Neural cell (in vitro differentiated cells): ENCODE measurements around the gene GHRL. TPM values are rescaled to one million over a fixed set of nuclear protein-coding genes. Genes with fewer than 3 reads are reported as not detected.
A peak's percentile ranks its signal among the peaks of the same experiment; 100 is the strongest.

Experiments used
- H2AFZ ChIP-seq: fragments of 200-600, 300-800 bp; sonication (generic), shearing (Covaris generic); 2 replicates; pipeline ENCODE4 v1.6.0; 2014; ENCODE audit warnings: low read depth, mild to moderate bottlenecking, antibody characterized with exemption, low read length, moderate library complexity
- H3F3A ChIP-seq: fragments of 200-600 bp; shearing (Covaris generic); 2 replicates; pipeline ENCODE4 v1.6.1; 2016; ENCODE audit warnings: mild to moderate bottlenecking, moderate library complexity, mixed read lengths, antibody characterized with exemption, low read length; ENCODE audit not compliant: insufficient read depth, poor library complexity, severe bottlenecking
- H3K27ac ChIP-seq: fragments of 200-600, 300-800 bp; sonication (generic), shearing (Covaris generic); 2 replicates; pipeline ENCODE4 v1.5.1; 2014; ENCODE audit warnings: mild to moderate bottlenecking, low read length, moderate library complexity
- H3K27me3 ChIP-seq: fragments of 300-800, 200-600 bp; sonication (generic), shearing (Covaris generic); 2 replicates; pipeline ENCODE4 v1.6.0; 2014; ENCODE audit warnings: mild to moderate bottlenecking, low read depth, low read length, moderate library complexity; ENCODE audit not compliant: insufficient read depth
- H3K36me3 ChIP-seq: fragments of 300-800, 200-600 bp; sonication (generic), shearing (Covaris generic); 2 replicates; pipeline ENCODE4 v1.5.1; 2014; ENCODE audit warnings: mild to moderate bottlenecking, antibody characterized with exemption, low read length, moderate library complexity; ENCODE audit not compliant: insufficient read depth
- H3K4me2 ChIP-seq: fragments of 300-800, 200-600 bp; sonication (generic), shearing (Covaris generic); 2 replicates; pipeline ENCODE4 v1.6.0; 2014; ENCODE audit warnings: mild to moderate bottlenecking, low read length
- H3K4me3 ChIP-seq: fragments of 300-800, 200-600 bp; sonication (generic), shearing (Covaris generic); 2 replicates; pipeline ENCODE4 v1.5.1; 2014; ENCODE audit warnings: mild to moderate bottlenecking, low read length, moderate library complexity
- H3K79me2 ChIP-seq: fragments of 200-600 bp; shearing (Covaris generic); replicated peaks from 2 replicates; pipeline ENCODE4 v1.6.0; 2014; ENCODE audit warnings: mild to moderate bottlenecking, low read length, moderate library complexity; ENCODE audit not compliant: insufficient read depth
- H3K9ac ChIP-seq: fragments of 300-800, 200-600 bp; sonication (generic), shearing (Covaris generic); 2 replicates; pipeline ENCODE4 v1.6.1; 2016; ENCODE audit warnings: mild to moderate bottlenecking, low read length, mixed read lengths
- H3K9me2 ChIP-seq: fragments of 200-600 bp; shearing (Covaris generic); 2 replicates; pipeline ENCODE4 v1.6.1; 2016; ENCODE audit warnings: mild to moderate bottlenecking, low read length, mixed read lengths; ENCODE audit not compliant: insufficient read depth
- H3K9me3 ChIP-seq: fragments of 200-600, 300-800 bp; sonication (generic), shearing (Covaris generic); 2 replicates; pipeline ENCODE4 v1.6.1; 2016; ENCODE audit warnings: mild to moderate bottlenecking, mixed run types, low read length, moderate library complexity, mixed read lengths
- H4K20me1 ChIP-seq: fragments of 200-600 bp; shearing (Covaris generic); 2 replicates; pipeline ENCODE4 v1.6.1; 2016; ENCODE audit warnings: mild to moderate bottlenecking, mixed run types; ENCODE audit not compliant: insufficient read depth
- CTCF ChIP-seq: fragments of 450-650 bp; IDR thresholded peaks from 2 replicates; pipeline ENCODE4 v1.5.1; 2014; ENCODE audit warnings: antibody characterized with exemption, mild to moderate bottlenecking, moderate library complexity; ENCODE audit not compliant: poor library complexity, severe bottlenecking
- EZH2 ChIP-seq: fragments of 200-600, 300-800 bp; shearing (Covaris generic), sonication (generic); IDR thresholded peaks from 2 replicates; pipeline ENCODE4 v1.6.1; 2014; ENCODE audit warnings: antibody characterized with exemption, low read length, borderline replicate concordance, mild to moderate bottlenecking; ENCODE audit not compliant: insufficient read depth, poor library complexity, severe bottlenecking
- MXI1 ChIP-seq: fragments of 450-650 bp; conservative IDR thresholded peaks from 2 replicates; pipeline ENCODE4 v1.6.1; 2014; ENCODE audit warnings: antibody characterized with exemption, mild to moderate bottlenecking; ENCODE audit not compliant: poor library complexity, severe bottlenecking
- RAD21 ChIP-seq: fragments of 450-650 bp; conservative IDR thresholded peaks from 2 replicates; pipeline ENCODE4 v1.6.1; 2014; ENCODE audit warnings: antibody characterized with exemption, mild to moderate bottlenecking, moderate library complexity
- REST ChIP-seq: IDR thresholded peaks from 2 replicates; pipeline ENCODE4 v1.6.1; 2012; ENCODE audit warnings: borderline replicate concordance
- SMC3 ChIP-seq: fragments of 450-650 bp; conservative IDR thresholded peaks from 2 replicates; pipeline ENCODE4 v1.6.1; 2014; ENCODE audit warnings: antibody characterized with exemption, mild to moderate bottlenecking, moderate library complexity; ENCODE audit not compliant: poor library complexity
- TAF1 ChIP-seq: IDR thresholded peaks from 2 replicates; pipeline ENCODE4 v1.6.1; 2012; ENCODE audit warnings: low read depth
- polyA plus RNA-seq: library from polyadenylated mRNA; depleted of rRNA; stranded (reverse); fragments of >200 nt; gene quantifications from 2 replicates; pipeline ENCODE4 v1.2.3, GENCODE V29; 2014

The GHRL gene
- polyA plus RNA-seq, 1 donor from 2014 or later: 2.8 TPM

- Histone ChIP-seq H3K79me2 (no peaks in the 10 kb centered on the region), H3K27ac (no peak overlapping the region)
Measured at GRCh38 chr3:10286596-10287295, 6.0 kb downstream of the GHRL start.

GRCh38 chr3:10286133-10286524, 6.6 kb downstream of the GHRL start:
- Histone ChIP-seq H3K9ac (no peak overlapping the region), H3K4me3 (no peak overlapping the region), H4K20me1 (no peaks in the 10 kb centered on the region)
- TF ChIP-seq CTCF: no peak
- TF ChIP-seq REST: no peak
- TF ChIP-seq MXI1: no peak
- no peak for TF ChIP-seq SMC3
- TF ChIP-seq EZH2: no peak
- TF ChIP-seq TAF1: no peak
- no peak for TF ChIP-seq RAD21

More at GRCh38 chr3:10286596-10287295, 6.0 kb downstream of the GHRL start:
- H3K36me3 ChIP-seq: no peaks in the 10 kb centered on the region
- no peaks in the 10 kb centered on the region for H4K20me1 ChIP-seq
- TF ChIP-seq SMC3: peak; percentile 43
- no peak for TF ChIP-seq REST
- TF ChIP-seq RAD21: peak; percentile 52
- peak; percentile 50 for TF ChIP-seq CTCF
- H3K9me2 ChIP-seq: no peaks in the 10 kb centered on the region
- H2AFZ ChIP-seq: no peak overlapping the region
- no peaks in the 10 kb centered on the region for H3K9me3 ChIP-seq
- no peaks in the 10 kb centered on the region for H3F3A ChIP-seq
- H3K4me3 ChIP-seq: no peak overlapping the region
- H3K9ac ChIP-seq: no peak overlapping the region
- H3K4me2 ChIP-seq: no peak overlapping the region
- H3K27me3 ChIP-seq: no peaks in the 10 kb centered on the region

More at GRCh38 chr3:10286133-10286524, 6.6 kb downstream of the GHRL start:
- Histone ChIP-seq H3K27ac (no peak overlapping the region), H3F3A (no peaks in the 10 kb centered on the region), H3K27me3 (no peaks in the 10 kb centered on the region), H3K9me3 (no peaks in the 10 kb centered on the region), H3K4me2 (no peak overlapping the region), H3K9me2 (no peaks in the 10 kb centered on the region), H3K36me3 (no peaks in the 10 kb centered on the region), H3K79me2 (no peaks in the 10 kb centered on the region), H2AFZ (no peak overlapping the region)
